Psoas muscle (tissue), 8 donors: Measurements from ENCODE around the gene NXF3. TPM values are rescaled to one million over a fixed set of nuclear protein-coding genes. Genes with fewer than 3 reads are reported as not detected.
A peak's percentile ranks its signal among the peaks of the same experiment; 100 is the strongest.

Experiments
- ATAC-seq, 4 donors: fragments of 200-7000 bp; cut with Tn5 transposase; one replicate each; pipeline ENCODE4 v1.9.1; 2020; ENCODE audit warnings: moderate library complexity in 3 of 4, mild to moderate bottlenecking in 2 of 4
- DNase-seq, 2 donors: peaks; one replicate each; pipeline ENCODE4 v3.0.0-alpha.2; 2020
- H3K27ac ChIP-seq: fragments of 200-600 bp; one replicate; pipeline ENCODE4 v1.8.0; 2022
- H3K27me3 ChIP-seq, 3 donors: fragments of 200-600 bp in 1 of 3; one replicate each; pipeline versions ENCODE4 v1.6.1 to v1.8.0; 2013 to 2022; ENCODE audit warnings: low read length in 2 of 3, mild to moderate bottlenecking in 2 of 3, moderate library complexity in 1 of 3; ENCODE audit not compliant: insufficient read depth in 3 of 3
- H3K36me3 ChIP-seq, 2 donors: fragments of 200-600 bp in 1 of 2; one replicate each; pipeline versions ENCODE4 v1.6.1 to v1.8.0; 2013 to 2022; ENCODE audit warnings: low read depth in 1 of 2, mild to moderate bottlenecking in 1 of 2, moderate library complexity in 1 of 2; ENCODE audit not compliant: insufficient read depth in 1 of 2
- H3K4me1 ChIP-seq: fragments of 200-600 bp; one replicate; pipeline ENCODE4 v1.8.0; 2022
- H3K4me3 ChIP-seq: fragments of 200-600 bp; one replicate; pipeline ENCODE4 v1.8.0; 2022; ENCODE audit warnings: mild to moderate bottlenecking
- H3K9me3 ChIP-seq: fragments of 200-600 bp; one replicate; pipeline ENCODE4 v1.8.0; 2022
- WGBS, 3 donors: extraction: QIAGEN DNeasy Blood & Tissue Kit; methylation state at CpG; one replicate each; pipeline versions ENCODE4 v1.1.6 to v1.1.7; 2013; 5-methylcytosine and 5-hydroxymethylcytosine counted together
- intact Hi-C, 2 donors: fragments of 100-400 bp; cut with DNase I; formaldehyde crosslinking; loops; one replicate each; pipeline versions ENCODE4 v1.11.0 to v1.14.2; 2022
- polyA plus RNA-seq, 3 donors: library from polyadenylated mRNA; stranded (reverse); fragments of 200-250 nt; gene quantifications; one replicate each; pipeline ENCODE4 v1.2.3, GENCODE V29; 2013
- total RNA-seq, 4 donors: library from RNA; stranded (reverse); fragmentation: NEBNext Ultra II Directional in 2 of 4; extraction: Animal tissue kit (Norgen Biotek cat#: 25700) in 2 of 4; gene quantifications; one replicate each; pipeline versions ENCODE4 v1.2.1 to v1.2.4, GENCODE V29; 2021 to 2023
- TF ChIP-seq, protein P1 (sequence below): fragments of 200-600 bp; IDR thresholded peaks from one replicate; pipeline ENCODE4 v1.8.0; 2022; ENCODE audit warnings: antibody characterized with exemption
- donor health status: healthy with polysubstance abuse.
- donor health status: DM: no; HTN: no; CAD: no; lungs with moderate emphysema.
- donor health status: Bipolar disorder and iron deficiency.
- donor health status: healthy.
- donor health status: DM: yes; HTN: yes; CAD: no.
- donor health status: DM: no; HTN: no; CAD: no.
- donor health status: DM: no; HTN: no; CAD: no.
- donor health status: DM: yes; HTN: yes; CAD: no.

NXF3 gene
- total and polyA plus RNA-seq, 7 donors: 0.12 to 0.32 (median 0.15) TPM; not detected in 4

DNA sequence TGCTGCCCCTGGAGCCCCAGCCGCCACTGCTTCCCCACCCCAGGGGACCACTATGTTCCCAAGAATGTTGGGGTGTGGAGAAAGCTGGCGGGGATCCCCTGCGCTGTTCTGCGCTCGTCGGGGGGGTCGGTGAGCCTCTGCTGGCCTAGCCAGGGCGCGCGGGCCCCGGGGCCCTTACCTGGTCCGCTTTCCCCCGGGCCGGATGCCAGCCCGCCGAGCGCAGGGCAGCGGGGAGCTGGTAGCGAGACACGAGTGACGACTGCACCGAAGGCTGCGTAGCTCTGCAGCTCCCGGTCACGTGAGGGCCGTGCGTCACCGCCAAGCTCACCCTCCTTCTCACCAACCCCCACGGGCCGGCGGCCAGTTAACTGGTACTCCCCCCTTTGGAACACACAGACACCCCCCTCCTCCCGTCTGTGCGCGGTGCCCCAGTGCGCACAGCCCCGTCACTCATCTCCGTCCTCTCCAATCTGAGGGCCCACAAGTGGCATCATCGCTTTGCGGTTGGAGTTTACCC is 29.0 kb downstream of the NXF3 start, which contains the start of gene BEX1:
Gene BEX1, minus strand, starts transcription at position 254 of the 517 bp plus-strand sequence. CDS start 897 bp downstream, outside the sequence.
- peak in 1 of 2 donors; percentile 51 for DNase-seq
- H3K4me1 ChIP-seq: no peaks in the 10 kb centered on the region
- no peak within 1 kb of the TSS for H3K27ac ChIP-seq
- H3K27me3 ChIP-seq: peaks cover 0 to 22% (median 0%) of the 10 kb centered on the region in 3 donors
- no peaks in the 10 kb centered on the region for H3K9me3 ChIP-seq
- 1 to 34% (median 3%) methylated on average over 6 to 39 of the region's 39 CpGs for WGBS, 3 donors
- TF ChIP-seq, protein P1, sequence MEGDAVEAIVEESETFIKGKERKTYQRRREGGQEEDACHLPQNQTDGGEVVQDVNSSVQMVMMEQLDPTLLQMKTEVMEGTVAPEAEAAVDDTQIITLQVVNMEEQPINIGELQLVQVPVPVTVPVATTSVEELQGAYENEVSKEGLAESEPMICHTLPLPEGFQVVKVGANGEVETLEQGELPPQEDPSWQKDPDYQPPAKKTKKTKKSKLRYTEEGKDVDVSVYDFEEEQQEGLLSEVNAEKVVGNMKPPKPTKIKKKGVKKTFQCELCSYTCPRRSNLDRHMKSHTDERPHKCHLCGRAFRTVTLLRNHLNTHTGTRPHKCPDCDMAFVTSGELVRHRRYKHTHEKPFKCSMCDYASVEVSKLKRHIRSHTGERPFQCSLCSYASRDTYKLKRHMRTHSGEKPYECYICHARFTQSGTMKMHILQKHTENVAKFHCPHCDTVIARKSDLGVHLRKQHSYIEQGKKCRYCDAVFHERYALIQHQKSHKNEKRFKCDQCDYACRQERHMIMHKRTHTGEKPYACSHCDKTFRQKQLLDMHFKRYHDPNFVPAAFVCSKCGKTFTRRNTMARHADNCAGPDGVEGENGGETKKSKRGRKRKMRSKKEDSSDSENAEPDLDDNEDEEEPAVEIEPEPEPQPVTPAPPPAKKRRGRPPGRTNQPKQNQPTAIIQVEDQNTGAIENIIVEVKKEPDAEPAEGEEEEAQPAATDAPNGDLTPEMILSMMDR: no peak
- no peak for ATAC-seq
- intact Hi-C loops: no loop called here
- H3K4me3 ChIP-seq: peak within 1 kb of the TSS; percentile 15
- no peaks in the 10 kb centered on the region for H3K36me3 ChIP-seq

GRCh38 chrX:103063191-103063845 is 29.6 kb downstream of the NXF3 start:
- ATAC-seq (no peak), DNase-seq (no peak)
- intact Hi-C loops: no loop called here
- no peaks in the 10 kb centered on the region for H3K36me3 ChIP-seq
- 0 to 22% (median 1%) methylated on average over 9 to 28 of the region's 34 CpGs for WGBS, 3 donors
- H3K9me3 ChIP-seq: no peaks in the 10 kb centered on the region
- no peaks in the 10 kb centered on the region for H3K4me1 ChIP-seq
- TF ChIP-seq, protein P1: no peak
- peak overlapping the region; percentile 15 for H3K4me3 ChIP-seq
- no peak overlapping the region for H3K27ac ChIP-seq
- H3K27me3 ChIP-seq: peaks cover 0 to 24% (median 0%) of the 10 kb centered on the region in 3 donors

DNA sequence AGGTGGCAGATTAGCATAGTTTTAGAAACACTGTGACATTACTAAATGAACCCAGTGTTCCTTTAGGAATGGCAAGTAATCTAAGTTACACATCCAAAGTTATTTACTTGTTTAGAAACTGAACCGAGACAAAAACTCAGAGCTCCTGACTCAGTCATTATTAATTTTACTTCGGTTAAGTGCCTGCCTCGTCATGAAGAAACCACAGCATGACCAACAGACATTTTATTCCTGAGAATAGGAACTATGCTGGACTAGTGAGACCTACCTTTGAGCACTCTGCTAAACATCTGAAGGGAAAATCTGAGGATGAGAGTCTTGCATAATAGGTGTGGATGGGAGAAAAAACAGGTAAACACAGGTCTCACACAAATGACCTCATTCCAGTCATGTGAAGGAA is 31.5 kb downstream of the NXF3 start:
- Histone ChIP-seq H3K36me3 (no peaks in the 10 kb centered on the region), H3K9me3 (no peaks in the 10 kb centered on the region), H3K4me3 (no peak overlapping the region), H3K4me1 (no peaks in the 10 kb centered on the region), H3K27ac (no peak overlapping the region), H3K27me3 (peaks cover 0 to 24% (median 0%) of the 10 kb centered on the region in 3 donors)
- DNase-seq (no peak), ATAC-seq (no peak)
- TF ChIP-seq, protein P1: no peak
- 64 to 86% (median 82%) methylated on average over 3 of the region's 3 CpGs for WGBS, 3 donors
- intact Hi-C loops: no loop called here

DNA sequence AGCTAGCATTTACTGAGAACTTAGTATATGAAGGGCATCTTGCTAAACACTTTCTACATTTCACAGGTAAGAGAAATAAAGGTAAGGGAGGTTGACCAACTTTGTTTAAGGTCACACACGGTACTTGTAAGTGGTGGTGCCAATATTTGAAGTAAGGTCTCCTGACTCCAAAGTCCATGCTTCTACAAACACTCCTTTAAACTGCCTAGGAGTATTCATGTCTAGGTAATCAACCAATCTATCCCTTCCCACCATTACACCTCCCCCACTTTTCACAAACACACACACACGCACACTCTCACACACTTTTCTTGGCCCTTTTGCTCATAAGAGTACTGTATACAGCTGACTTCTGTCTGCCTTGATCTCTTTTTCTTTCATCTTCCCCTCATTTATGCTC is 36.0 kb downstream of the NXF3 start:
- Histone ChIP-seq H3K36me3 (no peaks in the 10 kb centered on the region), H3K4me3 (no peak overlapping the region), H3K9me3 (no peaks in the 10 kb centered on the region), H3K27me3 (peaks cover 0 to 15% (median 0%) of the 10 kb centered on the region in 3 donors), H3K27ac (no peak overlapping the region), H3K4me1 (no peaks in the 10 kb centered on the region)
- TF ChIP-seq, protein P1: no peak
- intact Hi-C loops: no loop called here
- DNase-seq (no peak), ATAC-seq (no peak)
- 68 to 80% (median 79%) methylated on average over 2 of the region's 2 CpGs for WGBS, 3 donors
